Measurements from ENCODE around the gene GSTT2B.
"Not testable (repeated sequence)": the region's sequence is repeated elsewhere in the genome, so short reads cannot be mapped to it uniquely, and the experiment has no call there.

GSTT2B gene

GRCh38 chr22:23925020-23925606, 35.9 kb downstream of the GSTT2B start:
- Histone ChIP-seq H3K4me1 (ENCODE audit: insufficient read depth, low read length) (no peaks in the 10 kb centered on the region), H3K9ac (ENCODE audit: low read length) (no peak overlapping the region), H3K27me3 (ENCODE audit: control insufficient read depth in 1 of 2, insufficient read depth in 2 of 2, low read length in 2 of 2) (no peaks in the 10 kb centered on the region), H3K9me3 (ENCODE audit: low read length) (no peaks in the 10 kb centered on the region), H3K4me3 (ENCODE audit: low read depth in 1 of 2, low read length in 2 of 2) (no peak overlapping the region), H3K27ac (ENCODE audit: low read depth, low read length) (no peak overlapping the region), H3K36me3 (ENCODE audit: insufficient read depth, low read length) (no peaks in the 10 kb centered on the region)

- Histone ChIP-seq H3K9ac (ENCODE audit: low read length) (no peak overlapping the region), H3K36me3 (ENCODE audit: insufficient read depth, low read length) (no peaks in the 10 kb centered on the region), H3K27me3 (ENCODE audit: control insufficient read depth in 1 of 2, insufficient read depth in 2 of 2, low read length in 2 of 2) (no peaks in the 10 kb centered on the region), H3K4me3 (ENCODE audit: low read depth in 1 of 2, low read length in 2 of 2) (no peak overlapping the region), H3K9me3 (ENCODE audit: low read length) (no peaks in the 10 kb centered on the region), H3K27ac (ENCODE audit: low read depth, low read length) (no peak overlapping the region), H3K4me1 (ENCODE audit: insufficient read depth, low read length) (no peaks in the 10 kb centered on the region)
Observed at GRCh38 chr22:23922921-23923320, 38.1 kb downstream of the GSTT2B start.

- H3K9ac ChIP-seq (ENCODE audit: low read length); H3K27me3 ChIP-seq (ENCODE audit: control insufficient read depth in 1 of 2, insufficient read depth in 2 of 2, low read length in 2 of 2); H3K9me3 ChIP-seq (ENCODE audit: low read length); H3K27ac ChIP-seq (ENCODE audit: low read depth, low read length); H3K4me3 ChIP-seq (ENCODE audit: low read depth in 1 of 2, low read length in 2 of 2); H3K4me1 ChIP-seq (ENCODE audit: insufficient read depth, low read length); H3K36me3 ChIP-seq (ENCODE audit: insufficient read depth, low read length): not testable (repeated sequence)
Observed at GRCh38 chr22:23921586-23922201, 39.3 kb downstream of the GSTT2B start.

GRCh38 chr22:23920267-23920611, 40.8 kb downstream of the GSTT2B start:
- not testable (repeated sequence) for H3K9me3 ChIP-seq (ENCODE audit: low read length); H3K27me3 ChIP-seq (ENCODE audit: control insufficient read depth in 1 of 2, insufficient read depth in 2 of 2, low read length in 2 of 2); H3K4me3 ChIP-seq (ENCODE audit: low read depth in 1 of 2, low read length in 2 of 2); H3K9ac ChIP-seq (ENCODE audit: low read length); H3K4me1 ChIP-seq (ENCODE audit: insufficient read depth, low read length); H3K27ac ChIP-seq (ENCODE audit: low read depth, low read length); H3K36me3 ChIP-seq (ENCODE audit: insufficient read depth, low read length)

- Histone ChIP-seq H3K4me3 (ENCODE audit: low read depth in 1 of 2, low read length in 2 of 2) (no peak overlapping the region), H3K27me3 (ENCODE audit: control insufficient read depth in 1 of 2, insufficient read depth in 2 of 2, low read length in 2 of 2) (no peaks in the 10 kb centered on the region), H3K4me1 (ENCODE audit: insufficient read depth, low read length) (peaks cover 8% of the 10 kb centered on the region), H3K9ac (ENCODE audit: low read length) (no peak overlapping the region), H3K36me3 (ENCODE audit: insufficient read depth, low read length) (no peaks in the 10 kb centered on the region), H3K9me3 (ENCODE audit: low read length) (no peaks in the 10 kb centered on the region), H3K27ac (ENCODE audit: low read depth, low read length) (no peak overlapping the region)
Observed at GRCh38 chr22:23915290-23915689, 45.7 kb downstream of the GSTT2B start.

GRCh38 chr22:23913661-23914353, 47.2 kb downstream of the GSTT2B start:
- Histone ChIP-seq H3K27me3 (ENCODE audit: control insufficient read depth in 1 of 2, insufficient read depth in 2 of 2, low read length in 2 of 2) (no peaks in the 10 kb centered on the region), H3K9ac (ENCODE audit: low read length) (peak overlapping the region; percentile 78)

GRCh38 chr22:23913306-23913660, 47.7 kb downstream of the GSTT2B start:
- no peaks in the 10 kb centered on the region for H3K36me3 ChIP-seq (ENCODE audit: insufficient read depth, low read length)
- H3K27ac ChIP-seq (ENCODE audit: low read depth, low read length), result peak overlapping the region; percentile 74
- H3K4me1 ChIP-seq (ENCODE audit: insufficient read depth, low read length), result peaks cover 14% of the 10 kb centered on the region
- no peaks in the 10 kb centered on the region for H3K9me3 ChIP-seq (ENCODE audit: low read length)
- H3K9ac ChIP-seq (ENCODE audit: low read length), result peak overlapping the region; percentile 78
- no peaks in the 10 kb centered on the region for H3K27me3 ChIP-seq (ENCODE audit: control insufficient read depth in 1 of 2, insufficient read depth in 2 of 2, low read length in 2 of 2)
- H3K4me3 ChIP-seq (ENCODE audit: low read depth in 1 of 2, low read length in 2 of 2), result peak overlapping the region; percentile 59 to 86

More at GRCh38 chr22:23913661-23914353, 47.2 kb downstream of the GSTT2B start:
- peaks cover 14% of the 10 kb centered on the region for H3K4me1 ChIP-seq (ENCODE audit: insufficient read depth, low read length)
- H3K9me3 ChIP-seq (ENCODE audit: low read length), result no peaks in the 10 kb centered on the region
- no peaks in the 10 kb centered on the region for H3K36me3 ChIP-seq (ENCODE audit: insufficient read depth, low read length)
- H3K27ac ChIP-seq (ENCODE audit: low read depth, low read length), result peak overlapping the region; percentile 74
- peak overlapping the region; percentile 59 to 86 for H3K4me3 ChIP-seq (ENCODE audit: low read depth in 1 of 2, low read length in 2 of 2)

GRCh38 chr22:23912293-23912903, 48.6 kb downstream of the GSTT2B start:
- no peak overlapping the region for H3K9ac ChIP-seq (ENCODE audit: low read length)

GRCh38 chr22:23911318-23911980, 49.5 kb downstream of the GSTT2B start:
- peaks cover 14% of the 10 kb centered on the region for H3K4me1 ChIP-seq (ENCODE audit: insufficient read depth, low read length)
- H3K4me3 ChIP-seq (ENCODE audit: low read depth in 1 of 2, low read length in 2 of 2), result no peak overlapping the region
- no peaks in the 10 kb centered on the region for H3K27me3 ChIP-seq (ENCODE audit: control insufficient read depth in 1 of 2, insufficient read depth in 2 of 2, low read length in 2 of 2)
- H3K9ac ChIP-seq (ENCODE audit: low read length), result no peak overlapping the region
- no peaks in the 10 kb centered on the region for H3K9me3 ChIP-seq (ENCODE audit: low read length)
- no peak overlapping the region for H3K27ac ChIP-seq (ENCODE audit: low read depth, low read length)
- no peaks in the 10 kb centered on the region for H3K36me3 ChIP-seq (ENCODE audit: insufficient read depth, low read length)

More at GRCh38 chr22:23912293-23912903, 48.6 kb downstream of the GSTT2B start:
- Histone ChIP-seq H3K4me1 (ENCODE audit: insufficient read depth, low read length) (peaks cover 14% of the 10 kb centered on the region), H3K27ac (ENCODE audit: low read depth, low read length) (no peak overlapping the region), H3K4me3 (ENCODE audit: low read depth in 1 of 2, low read length in 2 of 2) (no peak overlapping the region), H3K36me3 (ENCODE audit: insufficient read depth, low read length) (no peaks in the 10 kb centered on the region), H3K27me3 (ENCODE audit: control insufficient read depth in 1 of 2, insufficient read depth in 2 of 2, low read length in 2 of 2) (no peaks in the 10 kb centered on the region), H3K9me3 (ENCODE audit: low read length) (no peaks in the 10 kb centered on the region)

GRCh38 chr22:23910496-23911190, 50.4 kb downstream of the GSTT2B start:
- H3K27me3 ChIP-seq (ENCODE audit: control insufficient read depth in 1 of 2, insufficient read depth in 2 of 2, low read length in 2 of 2), result no peaks in the 10 kb centered on the region
- no peak overlapping the region for H3K27ac ChIP-seq (ENCODE audit: low read depth, low read length)
- no peak overlapping the region for H3K9ac ChIP-seq (ENCODE audit: low read length)
- H3K36me3 ChIP-seq (ENCODE audit: insufficient read depth, low read length), result no peaks in the 10 kb centered on the region
- no peak overlapping the region for H3K4me3 ChIP-seq (ENCODE audit: low read depth in 1 of 2, low read length in 2 of 2)
- H3K4me1 ChIP-seq (ENCODE audit: insufficient read depth, low read length), result peaks cover 14% of the 10 kb centered on the region
- H3K9me3 ChIP-seq (ENCODE audit: low read length), result no peaks in the 10 kb centered on the region

Measured in muscle layer of colon (tissue), 2 donors.